ENCODE results near the gene DUOX2. TPM values are rescaled to one million over a fixed set of nuclear protein-coding genes. Genes with fewer than 3 reads are reported as not detected.
"Not testable (repeated sequence)": the region's sequence is repeated elsewhere in the genome, so short reads cannot be mapped to it uniquely, and the experiment has no call there.

DUOX2 gene
- total and polyA plus RNA-seq, 2 donors (not counting 1 experiment from before 2014, with no cell fraction given): 0.32 TPM; not detected in 1

- H4K20me1 ChIP-seq (ENCODE audit: control insufficient read depth, insufficient read depth, low read length, poor library complexity, severe bottlenecking); H3K4me2 ChIP-seq (replicated peaks; ENCODE audit: low read depth, low read length, poor library complexity, severe bottlenecking); H3K36me3 ChIP-seq (replicated peaks in 1 of 2; ENCODE audit: control extremely low read depth in 1 of 2, control insufficient read depth in 1 of 2, extremely low read depth in 1 of 2, insufficient read depth in 2 of 2, low read length in 1 of 2); H3K79me2 ChIP-seq (ENCODE audit: control insufficient read depth, insufficient read depth, low read length); H2AFZ ChIP-seq (ENCODE audit: insufficient read depth, low read depth, low read length, poor library complexity, severe bottlenecking); intact Hi-C loops (cut with micrococcal nuclease); H3K27ac Mint-ChIP-seq; H3K27ac ChIP-seq (ENCODE audit: low read length in 2 of 2); CTCF ChIA-PET; H3K4me3 Mint-ChIP-seq; H3K27me3 Mint-ChIP-seq; ATAC-seq (ENCODE audit: low read depth); H3K9ac ChIP-seq (ENCODE audit: low read length); DNase-seq; POLR2A ChIA-PET; H3K9me3 ChIP-seq (ENCODE audit: control extremely low read depth in 1 of 3, control insufficient read depth in 2 of 3, insufficient read depth in 1 of 3, low read length in 2 of 3); H3K4me3 ChIP-seq (ENCODE audit: control extremely low read depth in 1 of 5, extremely low read depth in 1 of 5, insufficient read depth in 1 of 5, low read depth in 2 of 5, low read length in 4 of 5); H3K27me3 ChIP-seq (replicated peaks in 1 of 4; ENCODE audit: control extremely low read depth in 1 of 4, control insufficient read depth in 3 of 4, insufficient read depth in 4 of 4, low read length in 3 of 4); H3K9me3 Mint-ChIP-seq (ENCODE audit: insufficient read depth): not testable (repeated sequence)
- no CpG with 5 or more reads among the region's 2 CpGs for WGBS (ENCODE audit: insufficient coverage)
- H3K4me1 ChIP-seq (ENCODE audit: control insufficient read depth in 2 of 2, insufficient read depth in 2 of 2, low read length in 2 of 2): peaks cover 27 to 29% of the 10 kb centered on the region in 2 donors
- peaks cover 32% of the 10 kb centered on the region for H3K4me1 Mint-ChIP-seq
Observed at GRCh38 chr15:45042859-45043258, 71.1 kb downstream of the DUOX2 start.

Small RNA genes within 50 kb of the gene (small RNA-seq; reads per million reads assigned to genes)
- not detected for gene RF00019 (ENCODE audit: insufficient read length, low read depth, low replicate concordance)

Other genes with a start within 250 kb of the DUOX2 start
- not detected in 2 replicates for gene TERB2, start 157.5 kb downstream of the DUOX2 start, total RNA-seq
- not detected in 2 replicates for gene TERB2, start 157.5 kb downstream of the DUOX2 start, polyA plus RNA-seq
- gene SORD, start 91.0 kb downstream of the DUOX2 start, total RNA-seq: 24.3 and 25.8 TPM in 2 replicates
- 20.5 and 22.2 TPM in 2 replicates for gene SORD, start 91.0 kb downstream of the DUOX2 start, polyA plus RNA-seq
- not detected in 2 replicates for gene DUOXA2, start 154 bp upstream of the DUOX2 start, total RNA-seq
- gene DUOXA2, start 154 bp upstream of the DUOX2 start, polyA plus RNA-seq: not detected in 2 replicates
- gene DUOXA1, start 15.7 kb upstream of the DUOX2 start, total RNA-seq: 0.74 TPM in 1 of 2 replicates, not detected in the other
- gene DUOXA1, start 15.7 kb upstream of the DUOX2 start, polyA plus RNA-seq: 0.03 and 1.1 TPM in 2 replicates
- 0.15 and 0.27 TPM in 2 replicates for gene DUOX1, start 15.8 kb upstream of the DUOX2 start, total RNA-seq
- not detected in 2 replicates for gene DUOX1, start 15.8 kb upstream of the DUOX2 start, polyA plus RNA-seq
- 15.4 and 16.9 TPM in 2 replicates for gene SHF, start 73.8 kb upstream of the DUOX2 start, total RNA-seq
- gene SHF, start 73.8 kb upstream of the DUOX2 start, polyA plus RNA-seq: 0.76 and 1.6 TPM in 2 replicates
- gene SLC28A2, start 138.1 kb upstream of the DUOX2 start, total RNA-seq: not detected in 2 replicates
- gene SLC28A2, start 138.1 kb upstream of the DUOX2 start, polyA plus RNA-seq: not detected in 2 replicates

Measured in B cell (primary cell).